HG03045 (cell line): ENCODE data around the gene FAHD2B.
"Not testable (repeated sequence)": the region's sequence is repeated elsewhere in the genome, so short reads cannot be mapped to it uniquely, and the experiment has no call there.

Experiments
- ATAC-seq: cut with Tn5 transposase; IDR thresholded peaks from one replicate; pipeline ENCODE4 v1.9.1; 2021; ENCODE audit warnings: mild to moderate bottlenecking, moderate library complexity; ENCODE audit not compliant: unreplicated experiment

FAHD2B gene, protein sequence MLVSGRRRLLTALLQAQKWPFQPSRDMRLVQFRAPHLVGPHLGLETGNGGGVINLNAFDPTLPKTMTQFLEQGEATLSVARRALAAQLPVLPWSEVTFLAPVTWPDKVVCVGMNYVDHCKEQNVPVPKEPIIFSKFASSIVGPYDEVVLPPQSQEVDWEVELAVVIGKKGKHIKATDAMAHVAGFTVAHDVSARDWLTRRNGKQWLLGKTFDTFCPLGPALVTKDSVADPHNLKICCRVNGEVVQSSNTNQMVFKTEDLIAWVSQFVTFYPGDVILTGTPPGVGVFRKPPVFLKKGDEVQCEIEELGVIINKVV

DNA sequence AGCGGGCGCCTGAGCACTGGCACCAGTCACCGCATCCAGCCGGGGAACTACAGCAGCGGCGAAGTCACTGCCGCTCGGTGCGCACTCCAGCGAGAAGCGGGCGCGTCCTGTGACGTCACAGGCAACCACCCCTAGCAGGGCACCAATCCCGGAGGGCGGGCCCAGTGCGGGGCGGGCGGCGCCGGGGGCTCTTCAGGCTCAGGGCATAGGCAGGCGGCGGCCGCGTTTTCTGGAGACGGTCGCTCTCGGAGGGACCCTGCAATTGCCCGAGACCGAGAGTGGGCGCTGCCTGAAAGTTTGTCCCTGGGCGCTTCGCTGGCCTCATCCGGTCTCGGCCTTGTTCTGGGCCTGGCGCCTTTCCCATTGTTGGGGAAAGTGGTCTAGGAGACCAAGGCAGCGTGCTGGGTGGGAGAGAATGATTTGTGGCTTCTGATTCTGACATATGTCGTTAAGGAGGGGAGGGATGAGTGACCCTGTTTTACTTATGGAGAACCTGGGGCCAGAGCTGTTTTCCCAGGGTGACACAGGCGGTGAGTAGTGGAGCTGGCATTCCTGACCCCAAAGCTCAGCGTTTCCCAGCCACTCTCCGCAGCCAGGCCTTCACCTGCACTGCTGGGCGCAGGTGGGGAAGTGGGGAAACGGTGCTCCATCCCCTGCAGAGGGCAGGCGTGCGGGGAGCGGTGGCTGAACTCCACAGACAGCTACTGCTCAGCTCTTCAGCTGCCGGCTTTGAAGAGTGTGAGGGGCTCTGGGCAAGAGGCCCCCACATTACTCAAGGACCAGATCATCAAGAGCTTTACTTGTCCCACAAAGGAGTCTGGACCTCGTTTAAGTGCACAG lies at the start of gene FAHD2B:
TSS of gene FAHD2B (minus strand) at position 111 of the 840 bp plus-strand sequence. CDS start 3,176 bp downstream, outside the sequence.
- ATAC-seq: peak; percentile 91

- not testable (repeated sequence) for ATAC-seq
Measured at GRCh38 chr2:97144016-97144415, 49.3 kb upstream of the FAHD2B start.

DNA sequence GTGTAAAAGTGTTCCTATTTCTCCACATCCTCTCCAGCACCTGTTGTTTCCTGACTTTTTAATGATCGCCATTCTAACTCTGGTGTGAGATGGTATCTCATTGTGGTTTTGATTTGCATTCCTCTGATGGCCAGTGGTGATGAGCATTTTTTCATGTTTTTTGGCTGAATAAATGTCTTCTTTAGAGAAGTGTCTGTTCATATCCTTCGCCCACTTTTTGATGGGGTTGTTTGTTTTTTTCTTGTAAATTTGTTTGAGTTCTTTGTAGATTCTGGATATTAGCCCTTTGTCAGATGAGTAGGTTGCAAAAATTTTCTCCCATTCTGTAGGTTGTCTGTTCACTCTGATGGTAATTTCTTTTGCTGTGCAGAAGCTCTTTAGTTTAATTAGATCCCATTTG lies 34.4 kb upstream of the FAHD2B start:
- ATAC-seq: not testable (repeated sequence)

DNA sequence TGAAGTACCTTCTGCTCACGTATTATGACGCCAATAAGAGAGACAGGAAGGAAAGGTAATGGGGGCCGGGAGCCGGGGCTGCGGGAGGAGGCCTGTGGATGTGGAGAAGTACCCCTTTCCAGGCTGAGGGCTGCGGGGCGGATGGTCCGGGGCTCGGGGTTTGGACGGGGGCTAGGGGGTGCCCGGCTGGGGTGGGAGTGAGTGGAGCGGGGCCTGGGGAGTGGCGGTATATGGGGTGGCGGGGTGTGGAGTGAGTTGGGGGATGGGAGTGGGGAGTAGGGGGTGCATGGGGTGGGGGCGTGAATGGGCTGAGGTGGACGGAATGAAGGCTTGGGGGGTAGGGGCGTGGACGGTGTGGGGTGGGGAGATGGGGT lies 19.2 kb upstream of the FAHD2B start:
- ATAC-seq: not testable (repeated sequence)

DNA sequence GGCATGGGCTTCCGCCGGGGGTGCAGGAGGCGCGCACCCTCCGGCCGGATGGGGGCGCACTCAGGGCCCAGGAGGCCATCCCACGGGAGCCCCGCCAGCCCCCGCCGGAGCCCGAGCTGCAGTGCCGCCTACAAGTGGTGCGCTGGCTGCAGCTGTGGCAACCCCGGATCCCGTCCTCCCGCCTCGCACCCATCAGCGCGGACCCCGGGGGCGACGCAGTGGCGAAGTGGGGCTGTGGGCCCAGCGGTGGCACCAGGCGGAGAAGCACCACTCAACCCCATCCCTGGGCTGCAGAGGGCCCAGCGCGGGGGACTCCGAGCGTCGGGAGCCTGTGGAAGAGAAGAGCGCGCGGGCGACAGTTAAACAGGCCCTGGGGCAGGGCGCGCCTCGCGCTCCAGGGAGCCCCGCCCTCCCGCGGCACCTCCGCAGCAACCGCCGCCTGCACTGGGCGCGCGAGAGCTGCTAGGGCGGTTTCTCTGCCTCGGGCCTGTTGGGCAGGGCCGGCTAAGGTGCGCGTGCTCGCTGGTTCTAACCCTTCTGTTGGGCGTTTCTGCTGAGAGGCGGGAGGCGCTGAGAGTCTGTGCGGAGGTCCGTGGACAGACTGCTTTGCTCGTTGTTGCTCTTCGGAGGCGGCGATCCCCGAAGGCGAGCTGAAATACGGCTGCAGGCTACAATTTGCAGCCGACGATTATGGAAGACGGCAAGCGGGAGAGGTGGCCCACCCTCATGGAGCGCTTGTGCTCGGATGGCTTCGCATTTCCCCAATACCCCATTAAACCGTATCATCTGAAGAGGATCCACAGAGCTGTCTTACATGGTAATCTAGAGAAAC lies 18.6 kb upstream of the FAHD2B start, which contains the start of gene ANKRD36:
TSS of gene ANKRD36 (plus strand) at position 104 of the 832 bp plus-strand sequence. CDS start at position 691, 587 bp downstream.
- peak; percentile 94 for ATAC-seq

GRCh38 chr2:97112320-97113049 lies 17.8 kb upstream of the FAHD2B start:
- ATAC-seq: not testable (repeated sequence)

DNA sequence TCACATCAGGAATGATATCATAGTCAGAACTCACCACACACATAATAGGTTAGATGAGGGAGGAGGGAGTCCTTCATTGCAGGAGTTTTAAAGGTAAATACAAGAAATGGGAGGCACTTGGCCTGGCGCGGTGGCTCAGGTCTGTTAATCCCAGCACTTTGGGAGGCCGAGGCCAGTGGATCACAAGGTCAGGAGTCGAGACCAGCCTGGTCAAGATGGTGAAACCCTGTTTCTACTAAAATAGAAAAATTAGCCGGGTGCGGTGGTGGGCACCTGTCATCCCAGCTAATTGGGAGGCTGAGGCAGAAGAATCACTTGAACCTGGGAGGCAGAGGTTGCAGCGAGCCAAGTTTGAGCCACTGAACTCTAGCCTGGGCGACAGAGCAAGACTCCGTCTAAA lies 16.6 kb upstream of the FAHD2B start:
- not testable (repeated sequence) for ATAC-seq

- ATAC-seq: not testable (repeated sequence)
Measured at GRCh38 chr2:97106878-97107277, 12.2 kb upstream of the FAHD2B start.

DNA sequence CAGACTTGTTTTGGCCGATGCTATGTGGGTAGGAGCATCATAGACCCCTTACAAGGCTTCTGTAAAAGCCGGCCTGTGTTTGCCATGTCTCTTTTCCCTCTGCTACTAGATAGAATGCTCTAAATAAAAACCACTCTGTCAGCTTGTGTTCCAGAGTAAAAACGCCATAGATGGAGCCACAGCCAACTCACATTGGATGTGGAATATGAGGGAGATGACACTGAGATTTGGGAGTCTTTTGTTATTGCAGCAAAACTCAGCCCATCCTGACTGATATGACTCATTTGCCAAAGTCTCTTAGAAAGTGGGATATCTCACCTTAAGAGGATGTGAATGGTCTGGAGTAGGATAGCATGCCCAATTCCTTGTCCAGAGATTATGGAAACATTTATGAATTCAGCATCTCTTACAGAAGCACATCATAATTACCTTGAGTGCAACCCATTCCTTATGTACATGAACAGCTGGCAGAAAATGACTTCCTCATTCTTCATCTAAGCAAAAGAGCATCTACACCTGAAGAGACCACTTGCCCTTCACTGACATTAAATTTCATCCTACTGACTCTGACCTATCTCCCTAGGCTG lies 4.2 kb upstream of the FAHD2B start:
- ATAC-seq: not testable (repeated sequence)

GRCh38 chr2:97095661-97096060 lies 979 bp upstream of the FAHD2B start:
- no peak for ATAC-seq

DNA sequence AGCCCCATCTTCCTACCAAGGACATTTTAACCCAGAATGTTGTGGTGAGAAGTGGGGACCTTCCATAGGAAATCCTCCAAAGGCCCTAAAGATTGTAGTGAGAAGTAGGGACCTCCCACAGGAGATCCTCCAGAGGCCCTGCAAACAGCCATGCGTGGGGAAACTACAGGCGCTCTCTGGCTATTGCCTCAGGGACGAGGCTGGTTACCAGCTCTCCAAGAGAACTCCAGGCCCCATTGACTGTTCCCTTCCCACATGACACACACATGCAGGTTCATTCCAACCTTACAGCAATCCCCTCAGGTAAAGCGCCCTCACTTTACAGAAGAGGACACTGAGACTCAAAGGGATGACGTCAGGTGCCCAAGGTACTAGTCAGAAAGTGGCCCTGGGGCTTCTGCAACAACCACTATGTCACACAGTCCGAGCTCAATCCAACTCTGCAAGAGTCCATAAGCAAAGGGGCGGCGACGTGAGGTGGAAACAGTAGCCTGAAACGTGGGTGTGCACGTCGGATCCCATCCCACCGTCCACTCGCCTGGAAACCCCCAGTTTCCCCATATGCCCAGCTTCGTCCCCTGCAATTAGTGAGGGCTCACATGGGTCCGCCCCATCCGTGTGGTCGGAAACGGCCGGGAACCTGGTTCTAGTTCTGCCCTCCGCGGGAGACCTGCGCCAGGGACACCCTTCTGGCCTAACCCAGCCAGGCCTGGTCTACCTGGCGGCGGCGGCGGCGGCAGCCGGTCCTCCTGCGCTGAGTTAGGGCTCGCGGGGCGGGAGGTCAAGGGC lies 505 bp downstream of the FAHD2B start:
- ATAC-seq: peak; percentile 20

- ATAC-seq: not testable (repeated sequence)
Measured at GRCh38 chr2:97092946-97093345, 1.7 kb downstream of the FAHD2B start.

- not testable (repeated sequence) for ATAC-seq
Measured at GRCh38 chr2:97088706-97089105, 6.0 kb downstream of the FAHD2B start.

GRCh38 chr2:97085093-97085492 lies 9.6 kb downstream of the FAHD2B start:
- ATAC-seq: not testable (repeated sequence)

GRCh38 chr2:97083516-97083915 lies 11.2 kb downstream of the FAHD2B start:
- ATAC-seq: not testable (repeated sequence)

- ATAC-seq: not testable (repeated sequence)
Measured at GRCh38 chr2:97082206-97082605, 12.5 kb downstream of the FAHD2B start.

DNA sequence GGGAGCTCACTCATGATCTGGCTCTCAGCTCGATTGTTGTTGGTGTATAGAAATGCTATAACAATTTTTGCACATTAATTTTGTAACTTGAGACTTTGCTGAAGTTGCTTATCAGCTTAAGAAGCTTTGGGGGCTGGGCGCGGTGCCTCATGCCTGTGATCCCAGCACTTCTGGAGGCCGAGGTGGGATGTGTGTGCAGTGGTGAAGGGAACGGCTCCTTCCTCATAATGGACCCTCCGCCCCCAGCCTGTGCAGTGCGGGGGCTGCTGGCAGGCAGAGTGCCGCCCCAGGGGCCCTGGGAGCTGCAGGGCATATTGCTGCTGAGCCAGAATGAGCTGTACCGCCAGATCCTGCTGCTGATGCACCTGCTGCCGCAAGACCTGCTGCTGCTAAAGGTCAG lies 13.8 kb downstream of the FAHD2B start:
- ATAC-seq: not testable (repeated sequence)

- ATAC-seq: not testable (repeated sequence)
Measured at GRCh38 chr2:97077213-97077612, 17.5 kb downstream of the FAHD2B start.

DNA sequence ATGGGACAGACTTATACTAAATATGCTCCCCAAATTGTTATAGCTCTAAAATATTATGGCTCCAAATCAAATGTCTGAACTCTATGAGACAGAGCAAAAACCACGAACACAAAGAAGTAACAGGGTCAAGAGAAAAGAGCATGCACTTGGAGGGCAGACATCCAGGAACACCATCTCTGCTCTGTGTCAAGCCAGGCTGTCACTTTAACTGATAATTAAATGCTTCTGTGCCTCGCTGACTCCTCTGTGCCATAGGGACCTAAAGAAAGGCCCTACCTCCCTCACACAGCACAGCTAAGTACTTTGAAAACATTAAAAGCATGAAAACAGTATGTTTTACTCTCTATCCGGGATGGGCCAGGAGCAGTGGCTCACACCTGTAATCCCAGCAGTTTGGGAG lies 23.8 kb downstream of the FAHD2B start:
- ATAC-seq: not testable (repeated sequence)
